ENCODE measurements around the gene NPHP1.
"Not testable (repeated sequence)": the region's sequence is repeated elsewhere in the genome, so short reads cannot be mapped to it uniquely, and the experiment has no call there.

The NPHP1 gene

GRCh38 chr2:110124038-110124825 lies 80.6 kb downstream of the NPHP1 start:
- no peaks in the 10 kb centered on the region for H3K4me1 Mint-ChIP-seq
- no peak overlapping the region for H3K4me3 Mint-ChIP-seq
- no peaks in the 10 kb centered on the region for H3K36me3 Mint-ChIP-seq
- no peak overlapping the region for H3K27ac Mint-ChIP-seq
- no peaks in the 10 kb centered on the region for H3K9me3 Mint-ChIP-seq
- no peaks in the 10 kb centered on the region for H3K27me3 Mint-ChIP-seq

DNA sequence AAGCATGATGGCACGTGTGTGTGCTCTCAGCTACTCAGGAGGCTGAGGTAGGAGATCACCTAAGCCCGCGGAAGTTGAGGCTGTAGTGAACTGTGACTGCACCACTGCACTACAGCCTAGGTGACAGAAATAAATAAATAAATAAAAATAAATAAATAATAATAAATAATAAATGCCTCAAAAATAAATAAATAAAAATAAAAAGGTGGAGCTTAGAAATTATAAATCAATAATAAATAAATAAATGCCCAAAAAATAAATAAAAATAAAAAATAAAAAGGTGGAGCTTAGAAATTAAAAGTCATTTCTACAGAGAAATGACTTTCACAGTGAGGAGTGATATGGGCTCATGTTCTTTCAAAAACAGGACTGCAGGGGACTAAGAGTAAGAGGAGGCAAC lies 83.2 kb downstream of the NPHP1 start:
- no peak overlapping the region for H3K27ac Mint-ChIP-seq
- H3K4me1 Mint-ChIP-seq, result no peaks in the 10 kb centered on the region
- no peaks in the 10 kb centered on the region for H3K36me3 Mint-ChIP-seq
- H3K4me3 Mint-ChIP-seq, result no peak overlapping the region
- no peaks in the 10 kb centered on the region for H3K9me3 Mint-ChIP-seq
- H3K27me3 Mint-ChIP-seq, result peaks cover 19% of the 10 kb centered on the region

- H3K4me1 Mint-ChIP-seq, result no peaks in the 10 kb centered on the region
- H3K4me3 Mint-ChIP-seq, result no peak overlapping the region
- H3K36me3 Mint-ChIP-seq, result no peaks in the 10 kb centered on the region
- peaks cover 24% of the 10 kb centered on the region for H3K27me3 Mint-ChIP-seq
- no peaks in the 10 kb centered on the region for H3K9me3 Mint-ChIP-seq
- no peak overlapping the region for H3K27ac Mint-ChIP-seq
These were observed 83.8 kb downstream of the NPHP1 start for GRCh38 chr2:110121052-110121334.

DNA sequence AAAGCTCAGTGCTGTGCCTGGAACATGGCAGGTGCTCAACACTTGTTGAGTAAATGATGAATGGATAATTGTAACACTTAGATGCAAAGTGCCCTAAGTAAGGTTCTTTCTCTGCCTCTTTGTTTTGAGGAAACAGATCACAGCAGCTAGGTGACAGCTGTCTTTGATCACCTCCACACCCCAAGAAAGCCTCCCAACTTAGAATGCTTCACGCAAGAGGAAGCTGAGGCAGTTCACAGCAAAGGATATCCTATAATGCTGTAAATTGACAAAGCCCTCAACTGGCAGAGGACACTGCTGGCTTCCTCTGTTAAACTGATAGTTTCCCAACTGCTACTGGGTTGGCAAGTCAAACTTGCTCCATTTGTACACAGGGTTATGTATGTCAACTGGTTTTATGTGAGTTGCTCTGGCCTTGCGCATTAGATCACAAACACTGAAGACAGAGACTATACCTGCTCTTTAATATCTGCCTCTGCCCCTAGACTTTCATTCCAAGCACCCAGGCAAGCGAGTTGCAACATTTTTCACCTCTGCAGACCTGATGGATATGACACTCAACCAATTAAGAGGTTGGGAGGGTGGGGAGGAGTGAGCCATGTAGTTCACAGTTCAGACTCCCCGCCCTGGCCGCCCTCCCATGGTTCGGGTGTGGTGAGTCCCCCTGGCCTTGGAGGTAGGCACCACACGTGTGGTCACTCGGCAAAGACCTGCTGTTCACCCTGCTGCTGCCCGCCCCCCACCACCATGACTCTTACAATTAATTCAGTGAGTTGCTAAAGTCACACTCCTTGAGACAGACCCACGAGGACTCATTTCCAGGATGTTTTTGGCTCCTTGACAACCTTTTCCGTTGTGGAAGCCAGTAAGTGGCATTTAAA lies 84.4 kb downstream of the NPHP1 start:
- H3K27ac Mint-ChIP-seq, result no peak overlapping the region
- H3K27me3 Mint-ChIP-seq, result peaks cover 24% of the 10 kb centered on the region
- no peak overlapping the region for H3K4me3 Mint-ChIP-seq
- H3K9me3 Mint-ChIP-seq, result no peaks in the 10 kb centered on the region
- H3K4me1 Mint-ChIP-seq, result no peaks in the 10 kb centered on the region
- no peaks in the 10 kb centered on the region for H3K36me3 Mint-ChIP-seq

DNA sequence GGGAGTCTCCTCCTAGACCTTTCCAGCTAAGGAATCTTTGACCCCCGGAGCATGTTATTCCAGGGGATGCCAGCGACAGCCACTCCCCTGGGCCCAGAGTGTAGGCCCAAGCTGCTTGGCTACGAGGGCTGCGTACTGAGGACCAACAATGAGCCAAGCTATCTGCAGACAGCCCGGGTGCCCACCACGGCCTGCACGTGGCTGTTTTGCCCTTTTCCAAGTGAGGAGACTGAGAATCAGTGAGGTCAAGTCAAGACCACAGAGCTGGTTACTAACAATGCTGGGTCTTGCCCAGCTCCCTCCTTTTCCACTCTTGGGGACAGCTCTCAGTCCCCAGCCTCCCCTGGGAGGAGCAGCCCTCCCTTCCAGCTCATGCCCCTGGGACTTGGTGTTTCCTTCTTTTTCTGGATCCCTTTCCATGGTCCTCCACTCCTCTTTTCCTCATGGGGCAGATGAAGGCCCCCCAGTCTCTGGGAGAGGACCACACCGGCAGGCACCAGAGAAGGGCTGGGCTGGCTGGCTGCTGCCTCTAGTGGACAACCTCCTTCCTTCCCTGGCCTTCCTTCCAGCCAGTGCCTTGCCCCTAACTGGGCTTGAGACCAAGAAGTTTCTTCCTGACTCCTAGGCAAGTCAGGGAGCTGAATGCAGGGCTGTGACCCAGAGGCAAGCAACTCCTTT lies 88.6 kb downstream of the NPHP1 start:
- H3K4me1 Mint-ChIP-seq, result no peaks in the 10 kb centered on the region
- peaks cover 45% of the 10 kb centered on the region for H3K27me3 Mint-ChIP-seq
- H3K9me3 Mint-ChIP-seq, result no peaks in the 10 kb centered on the region
- H3K27ac Mint-ChIP-seq, result no peak overlapping the region
- no peaks in the 10 kb centered on the region for H3K36me3 Mint-ChIP-seq
- H3K4me3 Mint-ChIP-seq, result no peak overlapping the region

GRCh38 chr2:110115291-110116032 lies 89.4 kb downstream of the NPHP1 start, which contains the start of gene MALL:
Gene MALL (minus strand): TSS chr2:110115822. CDS start chr2:110115792, 30 bp downstream.
- no peaks in the 10 kb centered on the region for H3K4me1 Mint-ChIP-seq
- no peak within 1 kb of the TSS for H3K27ac Mint-ChIP-seq
- peaks cover 45% of the 10 kb centered on the region for H3K27me3 Mint-ChIP-seq
- peak within 1 kb of the TSS; percentile 36 for H3K4me3 Mint-ChIP-seq
- no peaks in the 10 kb centered on the region for H3K9me3 Mint-ChIP-seq
- no peaks in the 10 kb centered on the region for H3K36me3 Mint-ChIP-seq

- peak overlapping the region; percentile 36 for H3K4me3 Mint-ChIP-seq
- no peaks in the 10 kb centered on the region for H3K36me3 Mint-ChIP-seq
- H3K27me3 Mint-ChIP-seq, result peaks cover 50% of the 10 kb centered on the region
- H3K27ac Mint-ChIP-seq, result no peak overlapping the region
- H3K4me1 Mint-ChIP-seq, result peaks cover 4% of the 10 kb centered on the region
- H3K9me3 Mint-ChIP-seq, result no peaks in the 10 kb centered on the region
These were observed 90.0 kb downstream of the NPHP1 start for GRCh38 chr2:110114831-110115255.

DNA sequence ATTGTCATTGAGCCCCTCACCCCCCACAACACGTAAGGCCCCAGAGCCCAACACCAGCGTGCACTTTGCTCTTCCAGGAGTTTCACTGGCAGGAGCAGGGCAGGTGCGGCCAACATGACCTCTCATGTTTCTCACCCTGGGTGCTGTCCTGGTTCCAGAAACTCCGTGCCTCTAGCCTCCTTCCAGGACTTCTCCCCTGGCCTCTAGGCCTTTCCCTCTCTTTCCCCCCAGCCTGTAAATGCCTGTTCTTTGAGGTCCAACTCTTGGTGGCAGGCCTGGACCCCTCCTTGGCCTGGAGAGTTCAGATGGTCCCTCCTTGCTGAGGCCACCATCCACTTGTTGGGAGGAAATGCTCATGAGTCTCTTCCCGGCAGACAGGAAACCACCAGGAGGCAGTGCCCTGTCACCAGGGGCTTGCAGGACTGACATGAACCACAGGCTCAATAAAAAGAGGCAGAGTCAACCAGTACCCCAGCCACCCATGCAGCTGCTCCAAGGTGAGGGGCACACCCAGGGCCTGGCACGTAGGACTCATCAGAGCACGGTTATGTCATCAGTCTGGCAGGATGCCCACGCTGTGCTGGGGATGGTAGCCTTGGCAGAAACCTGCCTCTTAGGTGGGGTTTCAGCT lies 90.7 kb downstream of the NPHP1 start:
- no peaks in the 10 kb centered on the region for H3K36me3 Mint-ChIP-seq
- no peaks in the 10 kb centered on the region for H3K9me3 Mint-ChIP-seq
- H3K27ac Mint-ChIP-seq, result no peak overlapping the region
- H3K4me3 Mint-ChIP-seq, result no peak overlapping the region
- H3K27me3 Mint-ChIP-seq, result peaks cover 51% of the 10 kb centered on the region
- H3K4me1 Mint-ChIP-seq, result peaks cover 9% of the 10 kb centered on the region

- not testable (repeated sequence) for H3K9me3 Mint-ChIP-seq, H3K27ac Mint-ChIP-seq, H3K4me3 Mint-ChIP-seq, H3K36me3 Mint-ChIP-seq
- Mint-ChIP-seq H3K4me1 (peaks cover 12% of the 10 kb centered on the region), H3K27me3 (peaks cover 42% of the 10 kb centered on the region)
These were observed 96.5 kb downstream of the NPHP1 start for GRCh38 chr2:110108291-110108690.

- Mint-ChIP-seq H3K27me3 (peaks cover 39% of the 10 kb centered on the region), H3K36me3 (no peaks in the 10 kb centered on the region), H3K9me3 (no peaks in the 10 kb centered on the region), H3K4me3 (no peak overlapping the region), H3K27ac (no peak overlapping the region), H3K4me1 (peaks cover 12% of the 10 kb centered on the region)
These were observed 97.4 kb downstream of the NPHP1 start for GRCh38 chr2:110107092-110108079.

- H3K27ac Mint-ChIP-seq, result no peak overlapping the region
- H3K27me3 Mint-ChIP-seq, result peaks cover 34% of the 10 kb centered on the region
- H3K9me3 Mint-ChIP-seq, result no peaks in the 10 kb centered on the region
- H3K36me3 Mint-ChIP-seq, result no peaks in the 10 kb centered on the region
- peaks cover 12% of the 10 kb centered on the region for H3K4me1 Mint-ChIP-seq
- no peak overlapping the region for H3K4me3 Mint-ChIP-seq
These were observed 98.2 kb downstream of the NPHP1 start for GRCh38 chr2:110106642-110107041.

DNA sequence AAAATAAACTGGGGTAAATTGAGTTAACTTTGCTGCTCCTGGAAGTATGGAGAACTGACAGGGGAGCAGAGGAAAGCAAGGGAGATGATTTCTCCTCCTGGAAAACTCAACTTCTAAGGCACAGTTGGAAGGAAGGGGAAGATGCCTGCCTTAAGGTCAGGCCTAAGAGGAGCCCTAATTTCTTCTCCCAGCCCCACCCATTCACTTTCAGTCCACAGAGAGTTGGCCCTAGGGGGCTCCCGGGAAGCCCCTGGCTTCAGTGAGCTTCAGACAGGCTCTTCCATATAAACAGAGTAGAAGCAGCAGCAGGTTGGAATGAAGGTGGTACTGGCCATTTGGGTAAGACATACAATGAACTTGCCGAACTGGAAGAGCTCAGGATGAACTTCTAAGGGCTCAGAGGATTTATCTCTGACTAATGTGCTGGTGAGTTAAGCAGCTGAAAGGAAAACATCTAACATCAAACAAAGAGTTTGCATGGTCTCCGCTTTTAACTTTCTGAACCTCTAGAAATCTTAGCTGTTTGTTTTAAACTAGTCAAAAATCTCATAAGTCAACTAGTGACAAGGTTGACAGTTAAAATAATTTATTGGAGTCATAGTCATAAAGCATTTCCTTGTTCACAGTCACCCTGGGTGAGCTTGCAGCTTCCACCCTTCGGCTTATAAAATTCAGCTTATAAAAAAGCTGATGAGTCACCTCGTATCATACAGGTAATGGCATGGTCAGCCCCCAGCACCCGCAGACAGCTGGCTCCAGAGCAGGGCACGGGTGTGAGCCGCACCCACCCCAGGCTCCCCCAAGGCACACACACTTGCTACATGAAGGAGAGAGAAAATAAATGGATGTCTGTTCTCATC lies 99.0 kb downstream of the NPHP1 start:
- no peaks in the 10 kb centered on the region for H3K36me3 Mint-ChIP-seq
- no peaks in the 10 kb centered on the region for H3K9me3 Mint-ChIP-seq
- H3K27ac Mint-ChIP-seq, result no peak overlapping the region
- H3K4me1 Mint-ChIP-seq, result peaks cover 17% of the 10 kb centered on the region
- peaks cover 32% of the 10 kb centered on the region for H3K27me3 Mint-ChIP-seq
- no peak overlapping the region for H3K4me3 Mint-ChIP-seq

GRCh38 chr2:110105183-110105582 lies 99.6 kb downstream of the NPHP1 start:
- Mint-ChIP-seq H3K4me1 (peaks cover 17% of the 10 kb centered on the region), H3K27ac (no peak overlapping the region), H3K4me3 (no peak overlapping the region), H3K9me3 (no peaks in the 10 kb centered on the region), H3K36me3 (no peaks in the 10 kb centered on the region), H3K27me3 (peaks cover 30% of the 10 kb centered on the region)

All from activated naive CD4-positive, alpha-beta T cell treated with anti-CD3 and anti-CD28 coated beads, Interleukin-2, amount 50 U/mL, for 24 hours (primary cell).